Memory B cell (primary cell): Measurements from ENCODE around the gene HEXIM1.

Experiments
- ATAC-seq: fragments of 150-1000 bp; cut with Tn5 transposase; 2 replicates; pipeline ENCODE4 v1.10.0; 2021; ENCODE audit warnings: low read depth, mild to moderate bottlenecking, moderate library complexity
- DNase-seq, 2 donors: peaks; one replicate each; pipeline ENCODE4 v3.0.0; 2022; ENCODE audit warnings: low spot score in 2 of 2
- H3K27ac Mint-ChIP-seq: one replicate; pipeline ENCODE4 v1.8.0; 2022; ENCODE audit warnings: mild to moderate bottlenecking, moderate library complexity, mixed read lengths
- H3K27me3 Mint-ChIP-seq: one replicate; pipeline ENCODE4 v1.8.0; 2022; ENCODE audit warnings: mixed read lengths
- H3K36me3 Mint-ChIP-seq: one replicate; pipeline ENCODE4 v1.8.0; 2022; ENCODE audit warnings: mild to moderate bottlenecking, mixed read lengths
- H3K4me1 Mint-ChIP-seq: one replicate; pipeline ENCODE4 v1.8.0; 2022; ENCODE audit warnings: mixed read lengths
- H3K4me3 Mint-ChIP-seq: one replicate; pipeline ENCODE4 v1.8.0; 2022; ENCODE audit warnings: mild to moderate bottlenecking, moderate library complexity, mixed read lengths
- H3K9me3 Mint-ChIP-seq: one replicate; pipeline ENCODE4 v1.8.0; 2022; ENCODE audit warnings: mixed read lengths

Gene HEXIM1

GRCh38 chr17:45108051-45108450 lies 40.2 kb upstream of the HEXIM1 start:
- Mint-ChIP-seq H3K36me3 (peaks cover 16% of the 10 kb centered on the region), H3K9me3 (no peaks in the 10 kb centered on the region), H3K27ac (no peak overlapping the region), H3K4me1 (peaks cover 4% of the 10 kb centered on the region), H3K27me3 (no peaks in the 10 kb centered on the region), H3K4me3 (no peak overlapping the region)
- DNase-seq (no peak), ATAC-seq (no peak)

GRCh38 chr17:45108595-45109521 lies 39.4 kb upstream of the HEXIM1 start:
- H3K9me3 Mint-ChIP-seq = no peaks in the 10 kb centered on the region
- peaks cover 4% of the 10 kb centered on the region for H3K4me1 Mint-ChIP-seq
- no peak overlapping the region for H3K4me3 Mint-ChIP-seq
- H3K36me3 Mint-ChIP-seq = peaks cover 9% of the 10 kb centered on the region
- no peaks in the 10 kb centered on the region for H3K27me3 Mint-ChIP-seq
- ATAC-seq (no peak), DNase-seq (no peak)
- H3K27ac Mint-ChIP-seq = no peak overlapping the region

GRCh38 chr17:45110676-45111611 lies 37.3 kb upstream of the HEXIM1 start:
- H3K4me3 Mint-ChIP-seq = no peak overlapping the region

GRCh38 chr17:45111850-45112249 lies 36.4 kb upstream of the HEXIM1 start:
- Mint-ChIP-seq H3K9me3 (no peaks in the 10 kb centered on the region), H3K27ac (no peak overlapping the region), H3K27me3 (peaks cover 6% of the 10 kb centered on the region), H3K36me3 (peaks cover 3% of the 10 kb centered on the region), H3K4me3 (no peak overlapping the region), H3K4me1 (peaks cover 4% of the 10 kb centered on the region)
- ATAC-seq (peak; percentile 45), DNase-seq (no peak)

More at GRCh38 chr17:45110676-45111611, 37.3 kb upstream of the HEXIM1 start:
- H3K4me1 Mint-ChIP-seq = peaks cover 4% of the 10 kb centered on the region
- no peaks in the 10 kb centered on the region for H3K9me3 Mint-ChIP-seq
- no peak overlapping the region for H3K27ac Mint-ChIP-seq
- peaks cover 7% of the 10 kb centered on the region for H3K36me3 Mint-ChIP-seq
- peaks cover 2% of the 10 kb centered on the region for H3K27me3 Mint-ChIP-seq
- ATAC-seq (no peak), DNase-seq (no peak)

- peak overlapping the region; percentile 8 for H3K4me3 Mint-ChIP-seq
- H3K4me1 Mint-ChIP-seq = peaks cover 4% of the 10 kb centered on the region
- no peaks in the 10 kb centered on the region for H3K9me3 Mint-ChIP-seq
- DNase-seq (no peak), ATAC-seq (no peak)
- peaks cover 2% of the 10 kb centered on the region for H3K36me3 Mint-ChIP-seq
- no peak overlapping the region for H3K27ac Mint-ChIP-seq
- peaks cover 6% of the 10 kb centered on the region for H3K27me3 Mint-ChIP-seq
Observed at GRCh38 chr17:45112559-45113423, 35.5 kb upstream of the HEXIM1 start.

GRCh38 chr17:45113424-45113754 lies 34.9 kb upstream of the HEXIM1 start:
- Mint-ChIP-seq H3K9me3 (no peaks in the 10 kb centered on the region), H3K27ac (no peak overlapping the region), H3K27me3 (peaks cover 6% of the 10 kb centered on the region), H3K36me3 (peaks cover under 1% of the 10 kb centered on the region), H3K4me1 (peaks cover 4% of the 10 kb centered on the region), H3K4me3 (peak overlapping the region; percentile 8)
- DNase-seq (no peak), ATAC-seq (no peak)

GRCh38 chr17:45114117-45114932 lies 34.0 kb upstream of the HEXIM1 start:
- ATAC-seq (no peak), DNase-seq (no peak)
- Mint-ChIP-seq H3K27me3 (peaks cover 6% of the 10 kb centered on the region), H3K36me3 (no peaks in the 10 kb centered on the region), H3K27ac (no peak overlapping the region), H3K4me3 (no peak overlapping the region), H3K4me1 (peaks cover 4% of the 10 kb centered on the region), H3K9me3 (no peaks in the 10 kb centered on the region)

GRCh38 chr17:45115015-45115625 lies 33.2 kb upstream of the HEXIM1 start:
- no peaks in the 10 kb centered on the region for H3K36me3 Mint-ChIP-seq
- H3K27ac Mint-ChIP-seq = peak overlapping the region; percentile 28
- DNase-seq = no peak
- peaks cover 4% of the 10 kb centered on the region for H3K4me1 Mint-ChIP-seq
- no peak for ATAC-seq
- no peaks in the 10 kb centered on the region for H3K9me3 Mint-ChIP-seq
- H3K27me3 Mint-ChIP-seq = peaks cover 6% of the 10 kb centered on the region
- no peak overlapping the region for H3K4me3 Mint-ChIP-seq

GRCh38 chr17:45115871-45116270 lies 32.4 kb upstream of the HEXIM1 start:
- ATAC-seq (no peak), DNase-seq (no peak)
- Mint-ChIP-seq H3K4me3 (no peak overlapping the region), H3K27ac (no peak overlapping the region), H3K9me3 (no peaks in the 10 kb centered on the region), H3K4me1 (peaks cover 4% of the 10 kb centered on the region), H3K27me3 (peaks cover 6% of the 10 kb centered on the region), H3K36me3 (no peaks in the 10 kb centered on the region)

- H3K27me3 Mint-ChIP-seq = peaks cover 8% of the 10 kb centered on the region
- DNase-seq = no peak
- no peaks in the 10 kb centered on the region for H3K9me3 Mint-ChIP-seq
- H3K27ac Mint-ChIP-seq = no peak overlapping the region
- H3K4me1 Mint-ChIP-seq = peaks cover 3% of the 10 kb centered on the region
- H3K36me3 Mint-ChIP-seq = no peaks in the 10 kb centered on the region
- no peak for ATAC-seq
- H3K4me3 Mint-ChIP-seq = no peak overlapping the region
Observed at GRCh38 chr17:45116434-45117016, 31.8 kb upstream of the HEXIM1 start.

- Mint-ChIP-seq H3K27ac (no peak overlapping the region), H3K36me3 (no peaks in the 10 kb centered on the region), H3K27me3 (peaks cover 9% of the 10 kb centered on the region), H3K4me1 (no peaks in the 10 kb centered on the region), H3K9me3 (no peaks in the 10 kb centered on the region), H3K4me3 (no peak overlapping the region)
- DNase-seq = no peak
- ATAC-seq = no peak
Observed at GRCh38 chr17:45117334-45117733, 30.9 kb upstream of the HEXIM1 start.

- DNase-seq (no peak), ATAC-seq (no peak)
- no peak overlapping the region for H3K27ac Mint-ChIP-seq
- no peaks in the 10 kb centered on the region for H3K4me1 Mint-ChIP-seq
- no peaks in the 10 kb centered on the region for H3K36me3 Mint-ChIP-seq
- no peaks in the 10 kb centered on the region for H3K9me3 Mint-ChIP-seq
- H3K27me3 Mint-ChIP-seq = peaks cover 9% of the 10 kb centered on the region
- H3K4me3 Mint-ChIP-seq = no peak overlapping the region
Observed at GRCh38 chr17:45117848-45118646, 30.2 kb upstream of the HEXIM1 start.
